Endothelial cell of umbilical vein (primary cell): ENCODE data around the gene SLC22A4. TPM values are rescaled to one million over a fixed set of nuclear protein-coding genes. Genes with fewer than 3 reads are reported as not detected.

Source experiments
- BruUV-seq: library from RNA; stranded (reverse); fragments of 400-500 nt; replicated peaks from 2 replicates; lab custom pipeline; 2021; lab: Mats Ljungman, UMichigan
- CTCF ChIA-PET: fragments of 300-600, 350-600 bp; sonication (Branson Sonifier 250); formaldehyde crosslinking; loops from one replicate; lab custom pipeline; 2021; ENCODE audit warnings: antibody characterized with exemption, inconsistent platforms; lab: Charles Lee
- POLR2A ChIA-PET: fragments of 300-600, 350-600 bp; sonication (Branson Sonifier 250); formaldehyde crosslinking; loops from one replicate; lab custom pipeline; 2021; ENCODE audit warnings: antibody characterized with exemption, inconsistent platforms; lab: Charles Lee
- DNase-seq: peaks from one replicate; pipeline ENCODE4 v3.0.0-alpha.2; 2011; ENCODE audit warnings: low read depth, low spot score
- FAIRE-seq: peaks from 2 replicates; lab custom pipeline; 2011; peaks lifted over from hg19 to GRCh38; lab: Jason Lieb, UNC
- H2AFZ ChIP-seq: 2 replicates; pipeline ENCODE4 v1.6.0; 2012; ENCODE audit warnings: low read depth, low read length, control low read depth, inconsistent platforms
- H3K27ac ChIP-seq: 2 replicates; pipeline ENCODE4 v1.5.1; 2011; ENCODE audit warnings: low read depth, mild to moderate bottlenecking, control low read depth, low read length, moderate library complexity; ENCODE audit not compliant: insufficient read depth
- H3K27me3 ChIP-seq, 2 experiments: 2 replicates each; pipeline versions ENCODE4 v1.6.0 to v1.6.1; 2011; ENCODE audit warnings: low read length in 2 of 2, mixed read lengths in 1 of 2; ENCODE audit not compliant: control insufficient read depth in 2 of 2, insufficient read depth in 2 of 2
- H3K36me3 ChIP-seq, 2 experiments: 2 replicates in 1 of 2; 3 replicates in 1 of 2; pipeline ENCODE4 v1.5.1; 2011; ENCODE audit warnings: low read length in 2 of 2, mild to moderate bottlenecking in 1 of 2, moderate library complexity in 1 of 2; ENCODE audit not compliant: control insufficient read depth in 2 of 2, insufficient read depth in 2 of 2; ENCODE audit errors: extremely low read depth in 1 of 2
- H3K4me1 ChIP-seq: 3 replicates; pipeline ENCODE4 v1.5.1; 2011; ENCODE audit warnings: mild to moderate bottlenecking, low read length; ENCODE audit not compliant: control insufficient read depth, insufficient read depth; ENCODE audit errors: extremely low read depth
- H3K4me2 ChIP-seq: 2 replicates; pipeline ENCODE4 v1.6.1; 2011; ENCODE audit warnings: low read length, control low read depth, mixed read lengths; ENCODE audit not compliant: insufficient read depth
- H3K4me3 ChIP-seq, 3 experiments: fragments of 200-600 bp in 1 of 3; sonication (generic), shearing (Covaris generic) in 1 of 3; replicated peaks in 1 of 3; 2 replicates each; pipeline ENCODE4 v1.5.1; 2011 to 2016; ENCODE audit warnings: control low read depth in 3 of 3, low read length in 3 of 3, mild to moderate bottlenecking in 2 of 3, inconsistent platforms in 1 of 3, low read depth in 1 of 3, moderate library complexity in 1 of 3; ENCODE audit not compliant: insufficient read depth in 1 of 3
- H3K79me2 ChIP-seq: 2 replicates; pipeline ENCODE4 v1.6.0; 2012; ENCODE audit warnings: low read length, inconsistent platforms; ENCODE audit not compliant: control insufficient read depth, insufficient read depth
- H3K9ac ChIP-seq: replicated peaks from 2 replicates; pipeline ENCODE3; 2011; ENCODE audit warnings: low read length, control low read depth; ENCODE audit not compliant: insufficient read depth; ENCODE audit errors: extremely low read depth
- H3K9me1 ChIP-seq: replicated peaks from 3 replicates; pipeline ENCODE4 v1.6.0; 2011; ENCODE audit warnings: mild to moderate bottlenecking, low read length; ENCODE audit not compliant: control insufficient read depth, insufficient read depth; ENCODE audit errors: extremely low read depth
- H3K9me3 ChIP-seq: replicated peaks from 2 replicates; pipeline ENCODE4 v1.5.1; 2012; ENCODE audit warnings: low read length, inconsistent platforms; ENCODE audit not compliant: control insufficient read depth, insufficient read depth
- H4K20me1 ChIP-seq: replicated peaks from 2 replicates; pipeline ENCODE3; 2011; ENCODE audit warnings: mild to moderate bottlenecking, low read length; ENCODE audit not compliant: control insufficient read depth, insufficient read depth; ENCODE audit errors: extremely low read depth
- CTCF ChIP-seq, 2 donors: IDR thresholded peaks; 1 replicate in 1 of 2; 2 replicates in 1 of 2; pipeline ENCODE4 v1.5.1; 2011; ENCODE audit warnings: low read length in 2 of 2, mild to moderate bottlenecking in 2 of 2, moderate library complexity in 2 of 2, control low read depth in 1 of 2, inconsistent platforms in 1 of 2, low read depth in 1 of 2; ENCODE audit not compliant: insufficient read depth in 1 of 2; ENCODE audit errors: extremely low read depth in 1 of 2
- EZH2 ChIP-seq: IDR thresholded peaks from 2 replicates; pipeline ENCODE4 v1.6.1; 2012; ENCODE audit warnings: borderline replicate concordance, low read depth, mild to moderate bottlenecking, moderate library complexity, low read length, inconsistent platforms; ENCODE audit not compliant: severe bottlenecking
- FOS ChIP-seq: IDR thresholded peaks from 2 replicates; pipeline ENCODE4 v1.6.1; 2011; ENCODE audit warnings: mild to moderate bottlenecking, low read length, moderate library complexity, borderline replicate concordance; ENCODE audit not compliant: insufficient read depth
- GATA2 ChIP-seq: IDR thresholded peaks from 2 replicates; pipeline ENCODE4 v1.7.0; 2011; ENCODE audit warnings: low read depth, mild to moderate bottlenecking, moderate library complexity, mixed read lengths, low read length; ENCODE audit not compliant: insufficient read length, insufficient read depth
- JUN ChIP-seq: IDR thresholded peaks from 2 replicates; pipeline ENCODE4 v1.6.1; 2011; ENCODE audit warnings: borderline replicate concordance, low read depth; ENCODE audit not compliant: insufficient read length, insufficient read depth
- MAX ChIP-seq: IDR thresholded peaks from 2 replicates; pipeline ENCODE4 v1.6.1; 2011; ENCODE audit not compliant: insufficient read depth, insufficient read length
- MYC ChIP-seq: IDR thresholded peaks from one replicate; pipeline ENCODE4 v1.6.1; 2011; ENCODE audit warnings: mild to moderate bottlenecking, low read depth, low read length
- POLR2A ChIP-seq: IDR thresholded peaks from 2 replicates; pipeline ENCODE4 v1.6.1; 2012; ENCODE audit warnings: low read depth, mild to moderate bottlenecking, control low read depth, low read length
- POLR2AphosphoS5 ChIP-seq: IDR thresholded peaks from 2 replicates; pipeline ENCODE4 v1.6.1; 2012; ENCODE audit warnings: low read depth, mild to moderate bottlenecking, control low read depth, low read length, moderate library complexity; ENCODE audit not compliant: insufficient read depth
- dilution Hi-C: fragments of 300-500 bp; cut with MboI; formaldehyde crosslinking; loops from one replicate; pipeline ENCODE4 v1.15.0; 2019; ENCODE audit warnings: low sequenced_read_pairs; ENCODE audit not compliant: extremely low pct_ligation_motif_present
- intact Hi-C: fragments of 100-400 bp; cut with micrococcal nuclease; formaldehyde crosslinking; loops from one replicate; pipeline ENCODE4 v1.10.0; 2022
- polyA plus RNA-seq, 4 experiments: library from polyadenylated mRNA; depleted of rRNA in 3 of 4; stranded (reverse) in 3 of 4; unstranded in 1 of 4; fragments of >200 nt; gene quantifications; 2 replicates each; pipeline versions ENCODE4 v1.2.1 to v1.2.3, GENCODE V29; 2011 to 2012; ENCODE audit warnings: missing spikeins in 1 of 4
- total RNA-seq: library from RNA; stranded (reverse); gene quantifications from 2 replicates; pipeline ENCODE4 v1.2.3, GENCODE V29; 2021

SLC22A4 gene
- total and polyA plus RNA-seq, 2 donors (not counting 3 experiments of a cell fraction or from before 2014, with no cell fraction given), result 4.9 to 6.9 TPM

- CTCF ChIA-PET, result interaction anchor here (1.2 kb wide), 1 partner anchor 26 kb away, joined by 5 read pairs; the partner anchor contains the start of gene SLC22A4
- H3K27me3 ChIP-seq, result no peaks in the 10 kb centered on the region
- no peaks in the 10 kb centered on the region for H3K4me1 ChIP-seq
- no peak overlapping the region for H2AFZ ChIP-seq
- no peak overlapping the region for H3K4me2 ChIP-seq
- H3K9me3 ChIP-seq, result no peaks in the 10 kb centered on the region
- no peak overlapping the region for H3K27ac ChIP-seq
- no TSS peak for BruUV-seq
- H3K36me3 ChIP-seq, result peaks cover 0 to 3% of the 10 kb centered on the region in 2 experiments
- H3K4me3 ChIP-seq, result no peak overlapping the region
- no peaks in the 10 kb centered on the region for H4K20me1 ChIP-seq
- dilution Hi-C loops, result no loop called here
- no peak overlapping the region for H3K9ac ChIP-seq
- TF ChIP-seq FOS (no peak), JUN (no peak)
- H3K79me2 ChIP-seq, result no peaks in the 10 kb centered on the region
- intact Hi-C loops, result no loop called here
- DNase-seq (no peak), FAIRE-seq (no peak)
- no peaks in the 10 kb centered on the region for H3K9me1 ChIP-seq
- POLR2A ChIA-PET, result no interaction called here
Observed at GRCh38 chr5:132319975-132320374, 25.8 kb downstream of the SLC22A4 start.

GRCh38 chr5:132321109-132321721, 27.0 kb downstream of the SLC22A4 start:
- H3K27me3 ChIP-seq, result no peaks in the 10 kb centered on the region
- no peaks in the 10 kb centered on the region for H3K9me3 ChIP-seq
- TF ChIP-seq FOS (no peak), MYC (no peak), POLR2A (no peak), CTCF (IDR thresholded peaks at IDR 0.05; ENCODE audit: extremely low read depth in 1 of 2, insufficient read depth in 1 of 2, low read depth in 1 of 2, low read length in 2 of 2) (no peak), GATA2 (no peak), MAX (no peak), JUN (no peak), POLR2AphosphoS5 (no peak), EZH2 (no peak)
- H4K20me1 ChIP-seq, result no peaks in the 10 kb centered on the region
- BruUV-seq, result no TSS peak
- no peak overlapping the region for H3K9ac ChIP-seq
- no peaks in the 10 kb centered on the region for H3K4me1 ChIP-seq
- FAIRE-seq (no peak), DNase-seq (no peak)
- ChIA-PET POLR2A (no interaction called here), CTCF (interaction anchor here (0.8 to 1.2 kb wide), 2 partner anchors 27 to 39 kb away, joined by 3 to 5 read pairs; partner anchors contain the start of gene SLC22A4)
- peaks cover 0 to 3% of the 10 kb centered on the region in 2 experiments for H3K36me3 ChIP-seq
- H3K4me2 ChIP-seq, result no peak overlapping the region
- intact Hi-C loops, result no loop called here
- no peak overlapping the region for H3K27ac ChIP-seq
- no peak overlapping the region for H2AFZ ChIP-seq
- dilution Hi-C loops, result no loop called here
- no peaks in the 10 kb centered on the region for H3K9me1 ChIP-seq
- no peaks in the 10 kb centered on the region for H3K79me2 ChIP-seq
- H3K4me3 ChIP-seq, result no peak overlapping the region
